HG03139 (cell line): ENCODE results near the gene JTB.
"Not testable (repeated sequence)": the region's sequence is repeated elsewhere in the genome, so short reads cannot be mapped to it uniquely, and the experiment has no call there.

Experiments used
- ATAC-seq: cut with Tn5 transposase; IDR thresholded peaks from one replicate; pipeline ENCODE4 v1.9.1; 2021; ENCODE audit not compliant: unreplicated experiment

The JTB gene

GRCh38 chr1:153979091-153979490 is 1.6 kb upstream of the JTB start:
- not testable (repeated sequence) for ATAC-seq

GRCh38 chr1:153978274-153978909 is 918 bp upstream of the JTB start:
- ATAC-seq = no peak

GRCh38 chr1:153976819-153977249 is 640 bp downstream of the JTB start:
- ATAC-seq = no peak

DNA sequence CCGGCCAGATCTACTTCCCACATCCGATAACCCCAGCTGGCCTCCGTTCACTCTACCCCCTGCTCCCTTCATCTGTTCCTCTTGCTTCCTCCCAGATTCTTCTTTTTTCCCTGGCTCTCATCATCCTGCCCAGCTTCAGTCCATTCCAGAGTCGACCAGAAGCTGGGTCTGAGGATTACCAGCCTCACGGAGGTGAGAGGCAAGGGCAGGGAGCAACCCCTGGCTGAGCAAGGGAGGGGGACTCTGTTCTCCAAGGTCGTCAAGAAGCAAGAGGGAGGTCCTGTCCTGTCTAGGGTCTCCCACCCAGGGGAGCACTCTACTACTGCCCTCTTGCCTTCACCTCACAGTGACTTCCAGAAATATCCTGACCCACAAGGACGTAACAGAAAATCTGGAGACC is 3.9 kb downstream of the JTB start:
- ATAC-seq = no peak

- no peak for ATAC-seq
These were observed 4.4 kb downstream of the JTB start for GRCh38 chr1:153973071-153973470.

GRCh38 chr1:153970346-153970745 is 7.1 kb downstream of the JTB start:
- ATAC-seq = no peak

GRCh38 chr1:153968972-153969371 is 8.5 kb downstream of the JTB start:
- no peak for ATAC-seq

- ATAC-seq = no peak
These were observed 9.1 kb downstream of the JTB start for GRCh38 chr1:153968408-153968807.

DNA sequence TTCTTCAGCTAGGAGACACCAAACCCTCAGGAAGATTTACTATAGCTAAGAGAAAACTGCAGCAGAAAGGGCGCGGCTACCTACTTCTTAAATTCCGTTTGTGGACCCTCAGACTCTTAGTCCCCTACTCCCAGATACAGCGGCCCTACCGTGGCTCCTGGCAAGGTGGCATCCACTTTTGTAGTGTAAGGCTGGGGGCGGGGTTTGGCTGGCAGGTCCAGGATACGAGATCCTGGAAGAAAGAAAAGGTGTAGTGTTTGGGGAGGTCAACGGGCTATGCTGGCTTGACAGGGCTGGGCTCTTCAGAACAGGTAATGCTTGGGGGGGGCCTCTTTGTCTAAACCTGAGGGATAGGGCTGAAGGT is 9.5 kb downstream of the JTB start:
- no peak for ATAC-seq

DNA sequence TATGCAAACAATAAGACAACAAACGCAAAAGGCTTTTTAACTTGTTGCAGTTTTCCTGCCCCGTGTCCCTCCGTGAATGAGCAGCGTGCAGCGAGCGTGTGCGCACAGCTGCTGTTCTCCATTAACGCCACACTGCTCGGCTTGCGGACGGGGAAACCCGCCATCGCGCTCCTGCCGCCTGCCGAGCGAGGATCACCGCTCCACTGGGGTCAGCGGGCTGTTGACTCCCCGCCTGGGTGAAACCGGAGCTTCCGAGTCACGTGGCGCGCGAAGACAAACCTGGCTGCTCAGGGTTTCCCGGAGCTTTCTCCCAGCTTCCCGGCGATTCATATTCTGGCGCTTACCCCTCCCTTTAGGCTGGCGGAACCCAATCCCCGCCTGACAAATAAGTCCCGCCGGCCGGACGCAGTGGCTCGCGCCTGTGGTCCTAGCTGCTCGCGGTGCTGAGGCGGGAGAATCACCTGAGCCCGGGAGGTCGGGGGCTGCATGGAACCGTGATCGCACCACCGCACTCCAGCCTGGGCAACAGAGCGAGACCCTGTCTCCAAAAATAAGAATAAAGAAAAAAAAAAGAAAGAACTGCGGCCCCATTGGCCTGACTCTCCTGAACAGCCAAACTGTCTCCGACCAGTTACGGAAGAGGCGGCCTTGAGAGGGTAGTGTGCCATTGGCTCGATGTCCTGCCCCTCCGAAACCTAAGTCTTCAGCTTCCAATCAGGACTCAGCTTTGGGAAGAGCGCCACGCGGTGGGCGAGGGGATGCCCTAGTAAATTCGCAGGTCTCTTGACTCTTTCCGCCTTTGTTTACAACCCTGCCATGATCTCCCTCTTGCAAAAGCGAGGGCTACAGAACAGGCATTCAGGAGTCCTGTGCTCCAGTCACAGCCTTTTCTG is 10.1 kb downstream of the JTB start, which contains the start of gene CREB3L4:
TSS of gene CREB3L4 (plus strand) at position 796 of the 893 bp plus-strand sequence. CDS start 624 bp downstream, outside the sequence.
- ATAC-seq = peak; percentile 52

GRCh38 chr1:153963850-153964331 is 13.6 kb downstream of the JTB start:
- no peak for ATAC-seq

- peak; percentile 41 for ATAC-seq
These were observed 14.2 kb downstream of the JTB start, which contains the start of gene SLC39A1 for GRCh38 chr1:153963030-153963849. Gene SLC39A1, minus strand, starts transcription at chr1:153963537. Its CDS starts 822 bp downstream, at chr1:153962715.

DNA sequence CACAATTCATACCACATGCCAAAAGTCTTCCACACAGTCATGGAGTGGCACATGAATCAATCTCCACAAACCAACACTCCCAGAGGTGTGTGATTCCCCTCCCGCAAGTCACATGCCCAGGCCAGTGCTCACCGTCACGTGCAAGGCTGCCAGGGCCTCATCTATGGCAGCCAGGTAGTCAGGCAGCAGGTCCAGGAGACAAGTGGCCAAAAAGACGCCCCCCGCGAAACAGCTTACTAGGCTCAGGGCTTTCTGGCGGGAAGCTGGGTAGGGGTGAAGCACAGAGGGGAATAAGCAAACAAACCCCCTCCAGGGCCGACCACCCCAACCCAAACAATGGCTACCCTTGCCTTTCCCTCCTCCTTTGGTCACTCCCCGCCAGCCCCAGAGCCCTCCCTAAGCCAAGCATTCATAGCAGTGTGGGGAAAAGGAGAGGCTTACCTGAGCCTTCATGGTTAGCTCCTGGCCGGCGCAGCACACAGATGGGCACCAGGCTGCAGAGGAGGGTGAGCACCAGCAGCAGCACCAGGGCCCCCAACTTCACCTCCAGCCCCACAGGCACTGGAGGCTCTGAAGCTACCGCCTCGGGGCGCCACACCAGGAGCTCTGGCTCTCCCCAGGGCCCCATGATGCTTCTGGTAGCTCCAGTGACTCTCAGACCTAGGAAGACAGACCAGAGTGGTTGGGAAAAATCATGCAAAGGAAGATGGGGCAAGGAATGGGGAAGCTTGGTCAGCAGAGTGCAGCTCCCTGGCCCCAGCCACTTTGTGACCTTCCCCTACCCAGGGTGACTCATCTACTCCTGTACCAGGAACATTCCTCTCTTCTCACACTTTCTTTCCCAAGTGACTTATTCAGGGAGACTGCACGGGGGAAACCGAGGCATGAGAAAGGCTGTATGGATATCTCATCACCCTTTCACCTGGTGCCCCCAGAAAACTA is 15.1 kb downstream of the JTB start:
- no peak for ATAC-seq

DNA sequence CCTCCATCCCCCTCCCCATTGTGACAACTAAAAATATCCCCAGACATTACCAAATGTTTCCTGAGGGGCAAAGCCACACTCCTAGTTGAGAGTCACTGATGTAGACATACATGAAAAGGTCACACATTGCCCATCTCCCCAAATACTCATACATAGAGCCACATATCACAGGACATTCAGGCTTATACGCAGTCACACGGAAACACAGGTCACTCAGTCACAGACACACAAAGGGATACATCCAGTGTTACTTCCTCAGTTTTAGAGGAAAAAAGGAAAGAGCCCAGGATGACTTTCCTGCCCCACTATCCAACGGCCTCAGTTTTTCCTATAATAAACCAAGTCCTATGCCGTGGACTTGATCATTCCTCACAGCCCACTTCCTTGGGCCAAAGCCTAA is 16.1 kb downstream of the JTB start:
- ATAC-seq = no peak

- no peak for ATAC-seq
These were observed 17.3 kb downstream of the JTB start for GRCh38 chr1:153960206-153960605.

DNA sequence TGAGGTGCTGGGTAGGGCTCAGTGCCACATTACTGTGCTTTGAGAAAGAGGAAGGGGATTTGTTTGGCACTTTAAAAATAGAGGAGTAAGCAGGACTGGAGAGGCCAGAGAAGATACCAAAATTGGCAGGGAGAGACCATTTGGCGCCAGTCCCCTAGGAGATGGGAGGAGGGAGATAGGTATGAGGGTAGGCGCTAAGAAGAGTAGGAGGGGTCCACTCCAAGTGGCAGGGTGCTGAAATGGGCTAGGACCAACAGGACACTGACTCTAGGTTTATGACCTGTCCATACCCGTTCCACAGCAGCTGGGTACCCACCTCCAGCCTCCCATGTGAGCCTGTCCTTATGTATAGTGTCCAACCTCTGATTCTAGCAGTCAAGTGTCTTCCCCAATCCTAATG is 18.0 kb downstream of the JTB start:
- ATAC-seq = no peak

- ATAC-seq = no peak
These were observed 18.6 kb downstream of the JTB start for GRCh38 chr1:153958961-153959260.

DNA sequence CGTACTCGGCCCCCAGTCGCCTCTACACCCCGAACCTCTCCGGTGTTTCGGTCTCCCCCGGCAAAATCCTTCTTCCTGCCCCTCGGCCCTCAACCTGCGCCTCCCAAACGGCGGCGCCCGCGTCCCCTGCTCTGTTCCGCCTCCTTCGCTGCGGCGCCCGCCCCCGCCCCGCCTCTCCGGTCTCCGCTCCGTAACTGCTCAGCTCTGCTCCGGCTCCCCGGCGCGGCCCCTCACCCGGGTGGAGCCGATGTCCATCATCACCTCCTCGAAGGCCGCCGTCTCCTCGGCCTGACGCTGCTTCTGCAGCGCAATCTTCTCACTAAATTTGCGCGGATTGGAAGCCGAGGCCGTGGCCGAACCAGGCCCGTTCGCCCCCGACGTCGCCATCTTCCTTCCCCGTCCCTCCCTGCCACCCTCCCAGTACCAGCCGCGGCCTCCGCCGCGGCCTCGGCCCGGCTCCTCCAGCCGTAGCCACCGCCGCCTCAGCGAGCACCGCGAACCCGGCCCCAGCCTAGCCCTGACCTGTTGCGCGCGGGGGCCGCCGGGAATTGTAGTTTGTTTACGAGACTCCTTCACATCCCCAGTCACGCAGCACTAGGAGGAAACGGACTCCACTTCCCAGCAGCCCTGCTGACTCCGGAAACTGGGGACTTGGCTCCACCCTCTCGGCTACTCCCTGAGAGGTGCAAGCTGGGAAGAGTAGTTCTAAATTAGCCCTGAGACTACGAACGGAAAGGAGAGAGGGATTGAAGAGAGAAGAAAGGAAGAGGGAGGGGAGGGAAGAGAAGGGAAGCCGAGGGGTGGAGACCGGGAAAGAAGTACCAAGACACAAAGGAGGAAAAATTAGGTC is 19.1 kb downstream of the JTB start, which contains the start of gene CRTC2:
TSS of gene CRTC2 (minus strand) at position 502 of the 850 bp plus-strand sequence. CDS start at position 387, 115 bp downstream.
- ATAC-seq = peak; percentile 74

GRCh38 chr1:153957744-153958110 is 19.7 kb downstream of the JTB start:
- ATAC-seq = peak; percentile 11
